B cell (primary cell): ENCODE data around the gene CDK6.

ENCODE experiments used
- CTCF ChIP-seq: fragments of 200-600 bp; IDR thresholded peaks from one replicate; pipeline ENCODE4 v1.8.0; 2022; ENCODE audit warnings: antibody characterized with exemption, mild to moderate bottlenecking
- EZH2 ChIP-seq: IDR thresholded peaks from 2 replicates; pipeline ENCODE4 v1.6.1; 2012; ENCODE audit warnings: borderline replicate concordance, low read depth, mild to moderate bottlenecking, moderate library complexity, low read length; ENCODE audit not compliant: insufficient read depth, poor library complexity, severe bottlenecking

- TF ChIP-seq CTCF (no peak), EZH2 (no peak)
These were observed 62.6 kb downstream of the CDK6 start for GRCh38 chr7:92773808-92774207.
